Stimulated activated CD8-positive, alpha-beta memory T cell treated with anti-CD3 and anti-CD28 coated beads, Interleukin-2, amount 100 ng/mL, for 1 hour (primary cell): ENCODE measurements around the gene SHC4.

Experiments used
- DNase-seq, 2 donors: peaks; one replicate each; pipeline ENCODE4 v3.0.0-alpha.2; 2020; ENCODE audit warnings: low read depth in 2 of 2

The SHC4 gene

DNA sequence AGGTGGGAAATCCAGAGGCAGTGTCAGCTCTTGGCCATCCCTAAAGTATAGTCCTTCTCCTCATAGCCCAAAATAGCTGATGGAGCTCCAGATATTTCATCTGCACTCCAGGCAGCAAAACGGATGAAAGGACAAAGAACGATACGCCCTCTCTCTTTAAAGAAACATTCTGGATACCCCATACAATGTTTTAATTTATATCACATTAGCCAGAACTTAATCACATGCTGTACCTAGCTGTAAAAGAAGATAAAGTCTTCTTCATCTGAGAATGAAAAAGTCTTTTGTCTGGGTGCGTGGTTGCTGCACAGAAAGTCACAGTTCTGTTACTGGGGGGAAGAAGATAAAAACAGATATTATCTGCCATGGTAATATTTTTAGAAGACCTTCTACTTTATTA is 4.3 kb upstream of the SHC4 start:
- no peak for DNase-seq

DNA sequence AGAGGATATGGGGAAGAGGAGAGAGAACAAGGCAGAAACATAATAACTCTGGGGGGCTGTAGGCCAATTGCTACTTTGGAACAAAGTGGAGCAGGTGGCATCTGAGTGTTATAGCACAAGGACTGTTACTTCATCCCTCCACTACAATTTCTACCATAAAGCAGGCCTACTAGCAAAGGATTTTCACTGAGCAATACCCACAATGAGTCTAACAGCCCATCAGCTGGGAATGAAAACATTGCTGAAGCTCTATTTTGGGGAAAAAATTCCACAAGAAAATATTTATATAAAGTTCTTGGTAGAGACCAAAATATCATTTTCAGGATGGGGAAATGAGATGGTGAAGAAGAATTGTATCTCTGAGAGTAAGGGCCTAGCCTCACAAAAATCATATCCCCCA is 3.6 kb upstream of the SHC4 start:
- no peak for DNase-seq

DNA sequence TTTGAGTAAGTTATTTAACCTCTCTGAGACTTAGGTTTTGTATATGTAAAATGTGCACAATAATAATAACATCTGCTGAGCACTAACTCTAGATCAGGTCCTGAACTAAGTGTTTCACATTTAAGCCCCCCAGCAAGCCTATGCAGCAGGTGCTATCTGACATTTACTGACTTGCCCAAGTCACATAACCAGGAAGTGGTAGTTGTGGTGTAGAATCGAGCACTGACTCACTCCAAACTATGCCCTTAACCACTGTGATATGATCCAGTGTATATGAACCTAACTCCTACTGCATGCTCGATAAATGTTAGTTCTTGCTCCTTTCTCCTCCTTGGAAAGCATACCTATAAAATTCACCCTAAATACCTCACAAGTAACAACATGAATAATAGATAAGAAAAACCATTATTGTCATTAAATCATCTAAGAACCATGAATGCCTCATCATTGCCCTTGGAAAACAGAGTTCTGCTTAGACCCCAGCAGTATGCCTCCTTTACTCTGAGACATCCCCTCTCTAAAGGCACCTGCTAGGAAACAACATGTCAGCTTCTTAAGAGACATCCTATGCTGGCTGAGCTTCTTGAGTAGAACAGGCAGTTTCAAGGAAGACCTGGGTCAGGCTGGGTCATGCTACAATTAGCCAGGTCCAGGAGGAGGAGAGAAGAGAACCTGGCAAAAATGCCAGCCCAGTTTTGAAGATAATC is 3.0 kb upstream of the SHC4 start:
- DNase-seq, result peak in 1 of 2 donors; percentile 35

DNA sequence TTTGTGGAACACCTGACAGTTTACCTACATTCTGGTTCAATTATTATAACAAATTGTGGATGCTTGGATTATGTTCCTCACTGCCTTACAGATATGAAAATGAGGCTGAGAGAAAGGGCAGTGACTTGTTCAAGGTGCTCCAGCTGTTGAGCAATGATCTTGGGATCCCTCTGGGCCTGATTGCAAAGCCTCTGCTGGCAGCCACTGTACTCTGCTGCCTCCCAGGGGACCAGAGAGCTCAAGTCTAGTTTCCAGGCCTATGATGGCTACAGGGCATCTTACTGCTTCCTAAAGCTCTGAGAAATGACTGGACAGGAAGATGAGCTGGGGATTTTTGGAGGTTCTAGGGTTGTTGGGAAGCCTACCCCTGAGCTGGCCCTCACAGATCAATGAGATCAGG is 2.3 kb upstream of the SHC4 start:
- DNase-seq, result no peak

DNA sequence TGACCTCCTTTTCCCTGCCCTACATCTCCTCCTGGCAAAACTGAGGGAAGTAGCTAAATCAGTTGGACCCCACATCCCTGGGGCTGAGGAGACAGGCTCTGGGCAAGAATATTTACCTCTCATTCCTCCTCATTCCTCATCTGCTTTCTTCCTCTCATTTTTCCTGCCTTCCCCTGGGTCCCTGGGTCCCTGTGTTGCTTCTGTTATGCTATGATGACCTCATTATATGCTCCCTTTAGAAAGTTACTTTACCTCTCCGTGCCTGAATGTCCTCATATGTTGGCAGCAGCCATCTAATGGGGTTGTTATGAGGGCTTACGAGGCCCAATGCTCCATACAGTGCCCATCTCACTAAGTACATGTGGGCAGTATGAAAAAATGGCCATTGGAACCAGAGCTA is 1.2 kb upstream of the SHC4 start:
- no peak for DNase-seq

DNA sequence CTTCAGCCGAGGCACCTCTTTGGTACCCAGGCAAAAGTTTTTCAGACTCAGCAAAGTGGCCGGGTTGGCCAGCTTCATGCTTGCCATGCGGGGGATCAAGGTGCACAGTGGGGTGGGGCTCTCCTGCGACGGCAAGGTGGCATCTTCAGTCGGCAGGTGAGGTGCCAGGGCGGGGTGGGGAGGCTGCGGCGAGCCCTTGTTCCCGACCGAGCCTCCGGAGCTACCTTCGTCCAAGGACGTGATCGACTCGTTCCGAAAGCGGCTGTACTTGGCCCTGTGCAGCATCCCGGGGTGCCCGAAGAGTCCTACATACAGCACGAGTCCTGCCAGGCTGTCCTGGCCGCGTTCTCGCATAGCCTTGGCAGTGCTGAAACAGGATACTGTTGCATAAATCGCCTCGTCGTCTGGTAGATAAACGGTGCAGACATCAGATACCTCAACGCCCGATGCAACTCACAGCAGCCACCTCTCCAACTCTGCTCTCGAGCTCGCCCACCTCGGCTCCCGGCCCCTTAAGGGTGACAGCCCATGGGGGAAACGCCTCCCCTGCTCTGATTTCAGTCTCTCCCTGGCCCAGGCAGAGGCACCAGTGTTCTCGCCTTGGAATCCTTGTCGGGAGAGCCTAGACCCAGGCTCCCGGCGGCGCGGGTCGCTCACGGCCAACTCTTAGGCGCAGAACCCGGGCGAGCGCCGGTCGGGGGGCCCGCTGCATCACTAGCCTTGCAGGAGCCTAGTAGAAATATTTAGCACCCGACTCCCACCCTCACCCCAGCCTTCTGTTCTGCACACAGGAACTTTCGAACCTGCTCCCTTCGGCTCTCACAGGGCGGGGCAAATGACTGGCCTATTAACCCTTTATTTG is 826 bp downstream of the SHC4 start:
- DNase-seq, result no peak

DNA sequence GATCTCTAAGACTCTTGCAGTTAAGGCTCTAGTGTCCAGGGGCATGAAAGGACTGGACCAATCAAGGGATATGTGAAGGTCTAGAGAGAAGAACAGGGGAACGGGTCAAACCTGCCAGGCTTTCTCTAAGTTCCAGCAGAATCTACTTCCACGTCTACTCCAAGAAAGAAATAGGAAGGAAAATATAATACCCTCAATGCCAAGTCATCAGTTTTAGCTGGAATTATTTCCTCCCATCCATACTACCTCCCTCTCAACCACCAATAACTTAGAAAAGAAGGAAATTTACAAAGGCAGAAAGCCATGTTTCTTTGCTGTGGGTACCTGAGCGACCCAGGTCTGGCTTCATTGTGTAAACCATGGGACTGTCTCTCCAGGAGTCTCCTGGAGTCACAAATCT is 7.8 kb downstream of the SHC4 start:
- DNase-seq, result no peak

DNA sequence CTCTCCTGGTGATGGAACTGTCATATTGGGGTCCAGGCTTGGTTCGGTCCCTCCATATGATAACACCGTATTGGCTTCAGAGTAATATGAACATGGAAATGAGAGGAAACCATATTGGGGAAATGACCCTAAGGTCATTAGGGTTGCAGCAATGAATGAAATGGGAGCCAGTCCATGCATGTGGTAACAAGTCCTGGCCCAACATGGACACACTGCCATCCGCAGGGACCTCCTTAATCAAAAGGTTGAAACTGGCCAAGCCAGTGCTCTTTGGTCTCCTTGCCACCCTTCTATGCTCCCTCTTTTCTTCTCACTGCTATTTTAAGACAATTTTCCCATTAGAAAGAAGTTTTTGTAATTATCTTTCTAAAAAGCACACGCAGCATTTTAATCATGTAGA is 8.3 kb downstream of the SHC4 start:
- DNase-seq, result no peak

DNA sequence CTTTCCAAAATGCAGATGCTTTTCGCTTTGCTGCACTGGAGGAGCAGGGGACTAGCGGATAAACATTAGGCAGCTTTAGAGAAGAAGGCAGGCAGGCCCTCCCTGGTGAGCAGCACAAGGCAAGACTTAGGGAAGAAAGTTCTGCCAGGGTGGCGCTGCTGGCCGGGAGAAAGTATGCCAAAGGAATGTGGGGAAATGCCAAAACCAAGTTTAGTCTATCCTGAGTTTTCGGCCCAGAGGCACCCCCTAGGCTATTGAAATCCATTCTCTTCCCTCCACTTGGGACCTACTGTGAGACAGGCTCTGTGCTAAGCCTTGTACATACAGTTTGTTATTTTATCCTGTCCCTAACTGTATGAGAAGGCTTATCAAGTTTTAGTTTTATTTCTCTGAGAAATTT is 9.2 kb downstream of the SHC4 start:
- DNase-seq, result no peak

DNA sequence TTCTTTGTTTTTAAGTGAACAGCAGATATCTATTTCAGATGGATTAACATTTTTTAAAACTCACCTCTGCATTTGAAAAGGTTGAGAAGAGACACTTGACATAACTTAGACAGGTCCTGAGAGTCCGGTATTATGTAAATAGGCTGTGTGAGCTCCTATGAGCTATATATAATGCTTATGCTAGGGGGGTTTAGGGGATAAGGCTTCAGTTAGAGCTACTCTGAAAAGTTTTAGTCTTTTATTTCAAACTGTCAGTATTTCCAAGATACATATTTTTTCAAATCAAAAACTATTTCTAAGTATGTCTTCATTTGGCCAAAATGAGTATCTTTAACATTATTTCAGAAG is 16.9 kb downstream of the SHC4 start:
- DNase-seq, result no peak

DNA sequence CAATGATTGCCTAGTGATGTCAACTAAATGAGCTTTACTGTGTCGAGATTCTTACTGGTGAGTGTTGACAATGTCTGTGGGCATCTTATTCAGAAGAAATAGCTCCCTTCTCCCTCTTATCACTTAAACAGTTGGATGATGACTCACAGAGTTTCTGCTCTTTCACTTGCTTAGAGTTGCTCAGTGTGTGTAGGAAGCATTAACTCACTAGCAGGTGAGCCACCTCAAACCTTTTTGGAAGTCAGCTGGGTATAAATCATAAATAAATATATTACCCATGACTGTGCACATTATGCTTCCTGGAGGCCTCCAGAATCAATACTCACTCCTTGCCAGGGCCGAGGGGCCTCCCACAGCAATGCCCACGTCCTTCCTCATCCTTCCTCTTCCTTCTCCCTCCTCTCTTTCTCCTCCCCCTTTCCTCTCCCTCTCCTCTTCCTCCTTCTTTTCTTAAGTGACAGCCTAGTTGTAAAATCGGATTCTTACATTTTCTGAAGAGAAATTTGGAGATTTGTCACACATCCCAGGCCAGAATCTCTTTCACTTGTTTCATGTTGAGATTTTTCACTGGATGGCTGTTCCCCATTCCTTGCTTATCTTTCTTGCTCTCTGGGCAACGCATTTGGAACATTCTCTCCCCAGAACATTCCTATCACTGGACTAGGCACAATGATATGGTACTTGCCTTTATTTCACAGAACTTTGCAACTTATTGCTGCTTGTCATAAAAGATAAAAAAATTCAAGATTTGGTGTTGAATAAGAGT is 17.5 kb downstream of the SHC4 start:
- no peak for DNase-seq

DNA sequence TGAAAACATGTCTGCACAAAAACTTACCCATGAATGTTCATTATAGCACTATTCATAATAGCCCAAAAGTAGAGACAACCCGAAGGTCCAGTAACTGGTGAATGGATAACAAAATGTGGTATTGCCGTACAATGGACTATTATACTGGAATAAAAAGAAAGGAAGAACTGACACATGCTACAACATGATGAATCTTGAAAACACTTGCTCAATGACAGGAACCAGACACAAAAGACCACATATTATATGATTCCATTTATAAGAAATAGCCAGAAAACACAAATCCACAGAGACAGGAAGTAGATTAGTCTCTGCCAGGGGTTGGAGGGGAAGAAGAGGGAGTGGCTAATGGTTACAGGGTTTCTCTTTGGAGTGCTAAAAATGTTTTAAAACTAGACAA is 18.3 kb downstream of the SHC4 start:
- DNase-seq, result no peak

DNA sequence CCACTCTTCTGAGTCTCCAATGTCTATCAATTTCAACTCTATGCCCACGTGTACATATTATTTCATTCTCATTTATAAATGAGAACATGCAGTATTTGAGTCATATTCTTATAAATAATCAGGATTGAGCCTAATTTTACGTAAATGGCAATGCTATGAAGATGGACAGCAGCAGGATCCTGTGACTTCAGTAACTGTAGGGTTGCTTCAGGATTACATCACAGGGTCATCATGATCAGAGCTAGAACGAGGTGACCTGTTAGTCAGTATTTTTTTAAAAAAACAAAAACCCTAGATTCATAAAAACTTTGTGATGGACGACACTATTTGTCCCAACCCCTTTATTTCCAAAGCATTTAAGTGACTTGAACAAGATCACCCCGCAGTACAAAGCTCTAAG is 21.8 kb downstream of the SHC4 start:
- DNase-seq, result no peak

DNA sequence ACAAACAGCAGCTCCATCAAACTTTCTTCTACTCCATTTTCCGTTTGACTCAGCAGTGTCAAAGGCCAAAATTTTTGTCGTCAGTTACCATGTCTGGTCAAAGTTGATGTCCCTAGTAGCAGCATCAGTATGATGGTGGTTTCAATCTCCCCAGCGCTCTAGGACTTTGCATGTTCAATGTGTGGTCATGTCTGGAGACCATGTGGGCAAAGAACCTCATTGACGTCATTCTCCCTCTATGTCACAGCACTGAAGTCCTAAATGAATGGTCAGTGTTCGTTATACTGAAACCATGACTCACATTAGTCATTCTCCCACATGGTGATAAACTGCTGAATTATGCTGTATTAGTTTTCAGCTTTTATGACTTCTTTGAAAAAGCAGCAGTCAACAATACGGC is 23.2 kb downstream of the SHC4 start:
- DNase-seq, result no peak

DNA sequence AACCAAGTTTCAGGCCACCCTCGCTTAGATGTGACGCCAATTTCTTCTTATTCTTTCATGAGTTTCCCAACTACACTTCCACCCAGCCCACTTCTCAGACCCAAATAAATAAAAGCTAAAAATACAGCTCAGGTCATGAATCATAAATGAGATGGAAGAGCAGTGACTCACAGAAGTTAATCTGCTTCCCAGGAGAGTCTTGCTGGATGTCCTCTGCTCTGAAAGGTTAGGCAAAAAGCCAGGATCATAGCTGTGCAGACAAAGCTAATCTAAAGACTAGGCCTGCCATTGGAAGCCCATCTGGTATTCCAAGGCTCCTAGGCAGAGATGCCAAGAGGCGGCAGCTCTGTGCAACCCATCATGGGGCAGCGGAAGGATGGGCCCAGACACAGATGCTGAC is 24.1 kb downstream of the SHC4 start:
- no peak for DNase-seq

DNA sequence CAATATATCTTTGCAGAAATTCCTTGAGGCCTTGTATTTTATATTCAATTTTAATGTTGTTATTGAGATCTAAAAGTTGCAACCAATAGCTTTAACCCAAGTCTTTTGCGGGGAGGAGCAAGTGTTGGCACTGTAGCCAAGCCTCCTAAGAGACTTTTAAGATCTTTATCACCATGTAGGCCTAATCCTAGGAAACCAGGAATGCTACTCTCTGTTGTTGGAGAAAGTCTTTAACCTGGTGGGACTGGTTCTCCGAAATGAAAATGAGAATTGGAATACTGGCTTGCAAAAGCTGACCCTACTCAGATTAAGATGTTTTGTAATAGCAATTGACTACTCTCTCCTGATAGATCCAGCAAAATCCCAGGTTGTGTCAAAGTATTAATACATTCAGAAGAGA is 25.8 kb downstream of the SHC4 start:
- no peak for DNase-seq

DNA sequence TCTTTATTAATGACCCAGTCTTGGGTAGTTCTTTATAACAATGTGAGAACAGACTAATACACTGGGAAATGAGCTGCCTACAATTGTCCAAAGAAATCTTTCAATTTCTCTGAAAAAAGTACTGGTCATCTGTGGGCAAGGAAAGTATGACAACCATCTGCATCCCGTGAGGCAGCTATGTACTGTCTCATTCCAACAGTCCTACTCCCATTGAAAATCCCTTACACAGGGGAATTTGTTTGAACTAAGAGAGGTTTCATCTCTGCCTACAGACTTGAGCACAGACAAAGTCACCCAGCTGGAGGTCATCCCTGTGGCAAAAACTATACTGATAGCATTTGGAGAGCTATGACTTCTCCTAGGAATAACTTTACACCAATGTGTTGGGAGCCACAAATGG is 27.1 kb downstream of the SHC4 start:
- no peak for DNase-seq

DNA sequence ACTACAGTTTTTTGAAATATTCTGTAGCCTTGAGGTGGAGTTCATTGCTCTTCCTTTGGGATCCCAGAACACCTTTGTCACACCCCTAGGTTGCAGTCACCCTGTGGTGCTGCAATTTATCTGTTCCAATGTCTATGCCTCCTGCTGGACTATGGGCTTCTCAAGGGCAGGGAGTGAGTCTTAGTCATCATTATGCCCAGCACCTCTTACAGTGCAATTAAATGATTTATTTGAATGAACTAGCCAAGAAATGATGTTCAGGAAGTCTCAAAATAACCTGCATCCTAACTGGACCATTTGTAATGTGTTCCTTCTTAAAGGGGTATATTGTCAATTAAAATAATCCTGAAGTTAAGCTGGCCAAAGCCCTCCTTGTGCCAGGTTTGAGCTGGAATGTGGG is 28.5 kb downstream of the SHC4 start:
- no peak for DNase-seq

DNA sequence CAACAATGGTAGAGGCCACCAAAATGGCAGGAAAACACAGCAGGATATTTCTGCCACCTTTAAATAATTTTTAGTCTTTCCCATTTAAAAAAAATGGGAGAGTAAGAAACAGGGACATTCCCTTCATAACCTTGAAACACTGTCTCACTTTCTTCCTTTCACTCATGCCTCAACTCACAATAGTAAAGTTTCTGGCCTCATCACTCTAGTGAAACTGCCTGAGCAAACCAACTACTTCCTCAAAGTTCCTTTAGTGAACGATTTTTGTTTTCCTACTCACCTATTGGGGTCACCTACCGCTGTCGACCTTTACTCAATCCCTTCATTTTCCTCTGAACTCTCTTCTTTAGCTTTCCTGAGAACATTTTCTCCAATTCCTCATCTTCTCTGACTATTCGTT is 33.0 kb downstream of the SHC4 start:
- no peak for DNase-seq

DNA sequence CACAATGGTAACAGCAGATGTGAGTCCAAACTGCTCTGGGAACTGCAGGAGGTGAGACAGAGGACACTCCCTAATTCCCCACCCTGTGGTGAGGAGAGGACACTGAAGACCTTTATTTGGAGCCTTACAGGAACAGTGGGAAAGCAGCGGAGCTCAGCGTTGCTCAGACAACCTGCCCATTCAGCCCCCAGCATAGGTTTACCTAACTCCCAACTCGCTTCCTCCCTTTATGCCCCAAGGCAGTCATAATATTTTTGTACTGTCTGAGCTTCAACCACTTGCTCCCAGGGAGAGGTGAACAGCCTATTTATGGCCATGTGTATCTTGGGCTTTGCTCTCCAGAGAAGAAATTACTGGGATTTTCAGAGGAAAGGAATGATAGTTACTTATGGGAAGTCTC is 34.1 kb downstream of the SHC4 start:
- no peak for DNase-seq

DNA sequence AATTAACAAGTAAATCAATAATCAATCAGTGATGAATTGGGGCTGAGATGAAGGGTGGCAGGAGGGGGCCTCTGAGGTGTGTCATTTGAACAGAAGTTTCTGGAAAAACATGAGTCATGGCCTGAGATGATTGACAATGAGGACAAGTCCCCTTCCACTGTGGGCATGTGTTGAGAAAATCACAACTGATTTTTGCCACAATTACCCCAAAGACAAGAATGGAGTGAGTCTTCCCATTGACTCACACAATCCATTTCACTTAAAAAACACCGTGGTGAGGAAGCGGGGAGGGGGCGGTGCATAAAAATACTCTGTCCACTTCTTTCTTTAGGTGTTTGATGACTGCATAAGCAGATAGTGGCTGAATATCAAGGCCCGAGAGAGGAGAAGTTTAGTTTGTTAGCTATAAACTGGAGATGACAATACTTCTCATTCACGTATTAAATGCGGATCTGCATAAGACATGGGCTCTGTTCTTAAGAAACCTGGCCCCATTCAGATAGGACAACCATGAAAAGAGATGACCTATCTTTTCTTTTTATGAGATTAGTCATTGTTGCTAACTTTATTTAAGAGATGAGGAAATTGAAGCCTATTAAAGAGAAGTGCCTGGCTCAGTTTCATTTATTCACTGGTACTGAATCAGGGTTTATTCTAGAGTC is 34.7 kb downstream of the SHC4 start:
- DNase-seq, result no peak

DNA sequence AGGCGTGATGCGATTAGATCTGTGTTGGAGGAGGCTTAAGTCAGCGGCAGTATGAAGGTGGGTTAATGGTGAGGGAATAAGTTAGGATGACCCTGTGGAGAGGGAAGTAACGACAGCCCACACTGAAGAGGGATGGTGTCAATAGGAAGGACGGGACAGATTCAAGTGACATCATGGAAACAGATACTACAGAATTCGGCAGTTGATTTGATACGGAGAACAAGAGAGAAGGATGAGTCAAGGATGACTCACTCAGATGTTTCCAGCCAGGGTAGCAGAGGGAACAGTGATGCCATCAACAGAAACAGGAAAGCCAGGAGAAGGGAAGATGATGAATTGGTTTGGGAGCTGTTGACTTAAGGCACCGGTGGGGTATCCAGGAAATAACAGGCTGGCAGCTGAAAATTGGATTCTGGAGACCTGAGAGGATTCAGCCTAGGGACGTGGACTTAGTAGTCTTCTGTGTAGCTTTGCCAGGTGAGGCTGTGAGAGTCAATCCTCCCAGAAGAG is 38.0 kb downstream of the SHC4 start:
- no peak for DNase-seq
